OCI-LY3 (cell line): ENCODE measurements around the gene NAXE.

Experiments used
- H2AFZ ChIP-seq: fragments of 200-600, 300-600 bp; shearing (Covaris generic); 2 replicates; pipeline ENCODE4 v1.6.0; 2014; ENCODE audit warnings: antibody characterized with exemption, low read depth, low read length
- H3K27ac ChIP-seq: fragments of 200-600, 300-600 bp; sonication (generic); 2 replicates; pipeline ENCODE4 v1.5.1; 2014; ENCODE audit warnings: mild to moderate bottlenecking, low read length, moderate library complexity, mixed read lengths
- H3K27me3 ChIP-seq: fragments of 200-600, 300-600 bp; sonication (generic); 2 replicates; pipeline ENCODE4 v1.6.1; 2014; ENCODE audit warnings: low read depth, low read length, mixed read lengths
- H3K36me3 ChIP-seq: fragments of 200-600, 300-600 bp; sonication (generic); replicated peaks from 2 replicates; pipeline ENCODE3; 2014; ENCODE audit warnings: low read depth, low read length, mixed read lengths
- H3K4me1 ChIP-seq: fragments of 300-600, 200-600 bp; sonication (generic); 2 replicates; pipeline ENCODE4 v1.6.1; 2014; ENCODE audit warnings: low read length, mixed read lengths
- H3K4me2 ChIP-seq: fragments of 200-600, 300-600 bp; sonication (generic); 2 replicates; pipeline ENCODE4 v1.6.1; 2014; ENCODE audit warnings: low read length, mixed read lengths
- H3K4me3 ChIP-seq: fragments of 300-600, 200-600 bp; sonication (generic); 2 replicates; pipeline ENCODE4 v1.5.1; 2014; ENCODE audit warnings: antibody characterized with exemption, mild to moderate bottlenecking, low read length, moderate library complexity
- H3K79me2 ChIP-seq: fragments of 300-600, 200-600 bp; shearing (Covaris generic); 2 replicates; pipeline ENCODE4 v1.6.1; 2014; ENCODE audit warnings: mild to moderate bottlenecking, low read length, mixed read lengths
- H3K9ac ChIP-seq: fragments of 300-600, 200-600 bp; shearing (Covaris generic); 2 replicates; pipeline ENCODE4 v1.6.0; 2014; ENCODE audit warnings: mild to moderate bottlenecking, low read length, moderate library complexity
- H3K9me3 ChIP-seq: fragments of 200-600, 300-600 bp; shearing (Covaris generic); 2 replicates; pipeline ENCODE4 v1.6.1; 2014; ENCODE audit warnings: low read length, mixed read lengths; ENCODE audit not compliant: insufficient read depth
- H4K20me1 ChIP-seq: fragments of 200-600, 300-600 bp; sonication (generic); 2 replicates; pipeline ENCODE4 v1.6.1; 2016; ENCODE audit warnings: low read length, mixed read lengths; ENCODE audit not compliant: insufficient read depth
- EZH2phosphoT487 ChIP-seq: fragments of 200-600 bp; shearing (Covaris generic); IDR thresholded peaks from 2 replicates; pipeline ENCODE4 v1.6.1; 2018; ENCODE audit warnings: antibody characterized with exemption, mixed run types, low read depth
- TF ChIP-seq, protein P1 (sequence below): fragments of 200-600, 300-600 bp; sonication (generic); IDR thresholded peaks from 2 replicates; pipeline ENCODE4 v1.5.1; 2014; ENCODE audit warnings: antibody characterized with exemption, low read length, low read depth

Gene NAXE

DNA sequence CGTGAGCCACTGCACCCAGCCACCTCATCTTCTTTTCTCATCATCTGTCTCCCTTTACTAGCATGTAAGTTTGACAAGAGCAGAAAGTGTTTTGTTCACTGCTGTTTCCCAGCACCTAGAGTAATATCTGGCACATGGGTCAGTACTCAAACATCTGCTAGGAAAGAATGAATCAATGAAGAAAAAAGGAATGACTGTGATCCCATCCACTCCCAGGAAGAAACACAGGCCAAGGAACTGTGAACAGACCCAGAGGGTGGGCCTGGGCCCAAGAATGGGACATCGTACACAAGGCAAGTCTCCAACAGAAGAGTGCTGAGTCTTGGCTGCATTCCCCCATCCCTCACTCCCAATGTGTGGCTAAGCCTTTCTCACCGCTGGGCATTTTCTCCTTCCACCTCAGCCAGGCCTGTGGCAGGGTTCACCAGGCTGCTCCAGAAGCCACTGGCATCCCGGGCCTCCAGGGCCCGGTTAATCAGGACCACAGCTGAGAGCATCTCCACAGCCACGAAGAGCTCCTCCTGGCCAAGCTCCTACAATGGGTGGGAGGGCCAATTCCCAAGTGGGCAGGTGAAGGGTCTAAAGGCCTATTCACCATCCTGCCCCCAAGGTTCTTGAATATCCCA lies 37.6 kb upstream of the NAXE start:
- Histone ChIP-seq H3K27me3 (no peaks in the 10 kb centered on the region), H3K9ac (no peak overlapping the region), H4K20me1 (no peaks in the 10 kb centered on the region), H3K9me3 (no peaks in the 10 kb centered on the region), H3K4me1 (0 out of 2 replicates have a peak, but pooled peaks cover 3% of the 10 kb centered on the region), H3K27ac (no peak overlapping the region), H3K4me3 (no peak overlapping the region), H3K79me2 (no peaks in the 10 kb centered on the region), H3K36me3 (no peaks in the 10 kb centered on the region), H2AFZ (no peak overlapping the region), H3K4me2 (no peak overlapping the region)
- no peak for TF ChIP-seq EZH2phosphoT487
- TF ChIP-seq, protein P1, sequence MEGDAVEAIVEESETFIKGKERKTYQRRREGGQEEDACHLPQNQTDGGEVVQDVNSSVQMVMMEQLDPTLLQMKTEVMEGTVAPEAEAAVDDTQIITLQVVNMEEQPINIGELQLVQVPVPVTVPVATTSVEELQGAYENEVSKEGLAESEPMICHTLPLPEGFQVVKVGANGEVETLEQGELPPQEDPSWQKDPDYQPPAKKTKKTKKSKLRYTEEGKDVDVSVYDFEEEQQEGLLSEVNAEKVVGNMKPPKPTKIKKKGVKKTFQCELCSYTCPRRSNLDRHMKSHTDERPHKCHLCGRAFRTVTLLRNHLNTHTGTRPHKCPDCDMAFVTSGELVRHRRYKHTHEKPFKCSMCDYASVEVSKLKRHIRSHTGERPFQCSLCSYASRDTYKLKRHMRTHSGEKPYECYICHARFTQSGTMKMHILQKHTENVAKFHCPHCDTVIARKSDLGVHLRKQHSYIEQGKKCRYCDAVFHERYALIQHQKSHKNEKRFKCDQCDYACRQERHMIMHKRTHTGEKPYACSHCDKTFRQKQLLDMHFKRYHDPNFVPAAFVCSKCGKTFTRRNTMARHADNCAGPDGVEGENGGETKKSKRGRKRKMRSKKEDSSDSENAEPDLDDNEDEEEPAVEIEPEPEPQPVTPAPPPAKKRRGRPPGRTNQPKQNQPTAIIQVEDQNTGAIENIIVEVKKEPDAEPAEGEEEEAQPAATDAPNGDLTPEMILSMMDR: no peak

DNA sequence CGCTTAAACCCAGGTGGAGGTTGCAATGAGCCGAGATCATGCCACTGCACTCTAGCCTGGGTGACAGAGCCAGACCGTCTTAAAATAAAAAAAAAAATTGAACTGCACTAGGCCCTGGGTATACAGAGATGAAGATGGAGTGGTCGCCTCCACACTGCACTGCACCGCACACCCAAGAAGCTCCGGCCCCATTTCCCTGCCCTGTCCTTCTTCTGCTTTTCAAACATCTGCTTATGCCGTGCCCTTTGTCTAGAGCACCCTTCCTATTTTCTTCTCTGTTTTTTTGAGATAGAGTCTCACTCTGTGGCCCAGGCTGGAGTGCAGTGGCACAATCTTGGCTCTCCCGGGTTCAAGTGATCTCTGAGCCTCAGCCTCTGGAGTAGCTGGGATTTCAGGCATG lies 36.6 kb upstream of the NAXE start:
- H3K36me3 ChIP-seq: no peaks in the 10 kb centered on the region
- H3K4me2 ChIP-seq: no peak overlapping the region

DNA sequence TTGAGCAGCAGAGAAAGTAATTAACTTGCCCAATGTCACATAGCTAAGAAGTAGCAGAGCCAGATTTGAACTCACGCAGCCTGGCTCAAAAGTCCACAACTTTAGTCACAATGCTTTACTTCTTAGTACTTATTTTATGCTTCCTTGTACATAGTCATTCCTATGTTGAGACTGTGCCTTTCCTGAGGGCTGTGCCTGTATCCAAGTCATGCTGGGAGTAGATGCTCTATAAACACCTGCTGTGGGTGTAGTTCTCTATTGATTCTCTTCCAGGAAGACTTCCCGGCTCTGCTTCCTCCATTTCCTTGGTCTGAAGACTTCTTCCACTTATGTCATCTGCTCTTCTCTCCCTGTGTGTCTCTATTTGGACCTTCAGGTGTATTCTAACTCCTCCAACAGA lies 35.9 kb upstream of the NAXE start:
- H3K79me2 ChIP-seq: no peaks in the 10 kb centered on the region

More for the DNA sequence above, 36.6 kb upstream of the NAXE start:
- Histone ChIP-seq H3K27ac (no peak overlapping the region), H3K79me2 (no peaks in the 10 kb centered on the region), H2AFZ (no peak overlapping the region), H3K9ac (no peak overlapping the region), H3K9me3 (no peaks in the 10 kb centered on the region), H3K4me3 (no peak overlapping the region), H3K27me3 (no peaks in the 10 kb centered on the region), H4K20me1 (no peaks in the 10 kb centered on the region), H3K4me1 (0 out of 2 replicates have a peak, but pooled peaks cover 3% of the 10 kb centered on the region)
- TF ChIP-seq, protein P1: no peak
- TF ChIP-seq EZH2phosphoT487: no peak

DNA sequence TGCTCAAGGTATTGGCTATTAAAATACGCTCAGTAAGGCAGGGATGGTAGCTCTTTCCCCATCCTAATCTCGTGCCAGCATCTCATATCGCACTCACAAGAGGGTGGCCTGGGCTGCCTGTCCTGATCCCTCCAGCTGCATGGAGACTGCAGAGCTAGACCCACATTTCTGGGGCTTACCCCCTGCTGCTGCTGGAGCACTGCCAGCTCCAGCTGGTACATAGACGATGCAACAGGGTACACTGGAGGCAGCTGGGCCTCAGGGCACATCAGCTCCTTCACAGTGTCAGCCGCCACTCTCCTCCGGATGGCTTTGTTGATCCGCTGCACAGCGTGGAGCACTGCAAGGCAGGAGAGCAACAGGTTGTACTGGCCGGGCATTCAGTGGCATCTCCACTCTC lies 35.2 kb upstream of the NAXE start:
- H3K79me2 ChIP-seq: no peaks in the 10 kb centered on the region
- 0 out of 2 replicates have a peak, but pooled peaks cover 3% of the 10 kb centered on the region for H3K4me1 ChIP-seq
- H3K4me3 ChIP-seq: no peak overlapping the region
- H3K27ac ChIP-seq: no peak overlapping the region
- no peaks in the 10 kb centered on the region for H3K36me3 ChIP-seq
- no peaks in the 10 kb centered on the region for H3K9me3 ChIP-seq
- no peaks in the 10 kb centered on the region for H3K27me3 ChIP-seq
- H4K20me1 ChIP-seq: no peaks in the 10 kb centered on the region
- TF ChIP-seq, protein P1: no peak
- no peak for TF ChIP-seq EZH2phosphoT487
- no peak overlapping the region for H3K4me2 ChIP-seq
- no peak overlapping the region for H2AFZ ChIP-seq
- H3K9ac ChIP-seq: no peak overlapping the region

More for the DNA sequence above, 35.9 kb upstream of the NAXE start:
- Histone ChIP-seq H3K4me1 (0 out of 2 replicates have a peak, but pooled peaks cover 3% of the 10 kb centered on the region), H3K4me2 (no peak overlapping the region), H3K27me3 (no peaks in the 10 kb centered on the region), H3K9ac (no peak overlapping the region), H3K9me3 (no peaks in the 10 kb centered on the region), H4K20me1 (no peaks in the 10 kb centered on the region), H3K27ac (no peak overlapping the region), H3K4me3 (no peak overlapping the region), H3K36me3 (no peaks in the 10 kb centered on the region), H2AFZ (no peak overlapping the region)
- no peak for TF ChIP-seq EZH2phosphoT487
- TF ChIP-seq, protein P1: no peak
